GM19324 (cell line): Measurements from ENCODE around the gene CENPF.
"Not testable (repeated sequence)": the region's sequence is repeated elsewhere in the genome, so short reads cannot be mapped to it uniquely, and the experiment has no call there.

ENCODE experiments used
- ATAC-seq: cut with Tn5 transposase; IDR thresholded peaks from one replicate; pipeline ENCODE4 v1.9.1; 2021; ENCODE audit warnings: mild to moderate bottlenecking, moderate library complexity; ENCODE audit not compliant: unreplicated experiment, low FRiP score

Gene CENPF, protein sequence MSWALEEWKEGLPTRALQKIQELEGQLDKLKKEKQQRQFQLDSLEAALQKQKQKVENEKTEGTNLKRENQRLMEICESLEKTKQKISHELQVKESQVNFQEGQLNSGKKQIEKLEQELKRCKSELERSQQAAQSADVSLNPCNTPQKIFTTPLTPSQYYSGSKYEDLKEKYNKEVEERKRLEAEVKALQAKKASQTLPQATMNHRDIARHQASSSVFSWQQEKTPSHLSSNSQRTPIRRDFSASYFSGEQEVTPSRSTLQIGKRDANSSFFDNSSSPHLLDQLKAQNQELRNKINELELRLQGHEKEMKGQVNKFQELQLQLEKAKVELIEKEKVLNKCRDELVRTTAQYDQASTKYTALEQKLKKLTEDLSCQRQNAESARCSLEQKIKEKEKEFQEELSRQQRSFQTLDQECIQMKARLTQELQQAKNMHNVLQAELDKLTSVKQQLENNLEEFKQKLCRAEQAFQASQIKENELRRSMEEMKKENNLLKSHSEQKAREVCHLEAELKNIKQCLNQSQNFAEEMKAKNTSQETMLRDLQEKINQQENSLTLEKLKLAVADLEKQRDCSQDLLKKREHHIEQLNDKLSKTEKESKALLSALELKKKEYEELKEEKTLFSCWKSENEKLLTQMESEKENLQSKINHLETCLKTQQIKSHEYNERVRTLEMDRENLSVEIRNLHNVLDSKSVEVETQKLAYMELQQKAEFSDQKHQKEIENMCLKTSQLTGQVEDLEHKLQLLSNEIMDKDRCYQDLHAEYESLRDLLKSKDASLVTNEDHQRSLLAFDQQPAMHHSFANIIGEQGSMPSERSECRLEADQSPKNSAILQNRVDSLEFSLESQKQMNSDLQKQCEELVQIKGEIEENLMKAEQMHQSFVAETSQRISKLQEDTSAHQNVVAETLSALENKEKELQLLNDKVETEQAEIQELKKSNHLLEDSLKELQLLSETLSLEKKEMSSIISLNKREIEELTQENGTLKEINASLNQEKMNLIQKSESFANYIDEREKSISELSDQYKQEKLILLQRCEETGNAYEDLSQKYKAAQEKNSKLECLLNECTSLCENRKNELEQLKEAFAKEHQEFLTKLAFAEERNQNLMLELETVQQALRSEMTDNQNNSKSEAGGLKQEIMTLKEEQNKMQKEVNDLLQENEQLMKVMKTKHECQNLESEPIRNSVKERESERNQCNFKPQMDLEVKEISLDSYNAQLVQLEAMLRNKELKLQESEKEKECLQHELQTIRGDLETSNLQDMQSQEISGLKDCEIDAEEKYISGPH (N-terminal part only)

DNA sequence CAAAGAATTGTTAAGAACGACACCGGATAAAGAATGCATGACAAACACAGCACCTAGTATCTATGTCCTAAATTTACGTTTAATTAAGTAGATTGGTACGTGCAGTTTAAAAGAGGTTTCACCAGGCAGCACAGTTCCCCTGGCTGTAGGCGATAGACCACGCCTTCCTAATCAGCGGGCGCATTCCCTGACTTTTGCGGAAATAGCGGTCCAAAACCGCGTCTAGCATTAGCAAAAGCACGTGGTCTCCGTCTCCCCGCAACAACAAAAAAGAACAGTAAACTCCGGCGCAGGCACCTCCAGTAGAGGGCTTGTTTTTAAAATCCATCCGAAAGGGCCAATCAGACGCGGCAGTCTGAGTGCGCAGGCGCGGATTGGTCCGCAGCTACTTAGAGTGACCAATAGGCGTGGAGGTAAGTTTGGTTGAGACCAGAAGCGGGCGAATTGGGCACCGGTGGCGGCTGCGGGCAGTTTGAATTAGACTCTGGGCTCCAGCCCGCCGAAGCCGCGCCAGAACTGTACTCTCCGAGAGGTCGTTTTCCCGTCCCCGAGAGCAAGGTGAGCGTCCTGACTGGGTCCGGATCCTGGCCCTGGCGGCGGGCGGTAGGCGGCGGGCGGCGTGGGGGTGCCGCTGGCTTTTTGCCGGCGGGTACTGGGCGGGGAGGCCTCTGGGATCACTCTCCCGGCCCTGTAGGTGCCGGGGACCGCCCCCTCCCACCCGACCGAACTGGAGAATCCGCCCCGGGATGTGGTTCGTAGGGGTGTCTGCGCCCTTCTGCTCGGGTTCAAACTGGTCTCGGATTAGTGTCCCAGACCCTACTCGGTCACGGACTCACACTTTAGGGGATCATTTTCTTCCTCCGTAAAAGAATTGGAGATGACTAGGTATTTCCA is at the start of gene CENPF:
Gene CENPF, plus strand, starts transcription at position 432 of the 894 bp plus-strand sequence. CDS start 10,560 bp downstream, outside the sequence.
- ATAC-seq, result peak; percentile 100

DNA sequence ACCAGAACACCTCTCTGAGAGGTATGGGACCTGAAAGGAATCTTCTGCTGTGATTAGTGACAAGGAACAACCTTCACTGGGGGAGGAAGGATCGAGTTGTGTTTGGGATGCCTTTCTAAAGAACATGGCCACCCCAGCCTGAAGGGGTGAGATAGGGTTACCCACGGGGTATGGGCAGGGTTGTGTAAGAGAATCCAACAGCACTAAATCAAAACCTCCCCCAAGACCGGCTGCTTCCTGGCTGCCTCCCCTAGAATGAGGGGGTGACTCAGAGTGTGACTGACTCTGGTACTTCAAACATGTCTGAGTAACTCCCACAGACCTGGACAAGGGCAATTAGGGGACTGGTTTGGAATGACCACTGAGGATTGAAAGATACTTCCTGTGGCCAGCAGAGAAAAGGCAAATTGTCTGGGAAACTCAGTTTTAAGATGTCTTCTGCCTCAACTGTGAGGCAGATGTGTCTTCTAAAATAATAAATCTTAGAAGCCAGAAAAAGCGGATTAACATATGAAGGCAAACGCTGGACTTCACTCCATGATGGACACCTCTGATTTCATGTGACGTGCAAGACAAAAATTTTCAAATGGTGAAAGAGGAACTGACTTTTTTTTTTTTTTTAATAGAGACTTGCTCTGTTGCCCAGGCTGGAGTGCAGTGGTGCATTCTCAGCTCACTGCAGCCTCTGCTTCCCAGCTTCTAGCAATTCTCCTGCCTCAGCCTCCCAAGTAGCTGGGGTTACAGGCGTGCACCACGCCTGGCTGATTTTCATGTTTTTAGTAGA is 44.9 kb upstream of the CENPF start:
- ATAC-seq, result no peak

DNA sequence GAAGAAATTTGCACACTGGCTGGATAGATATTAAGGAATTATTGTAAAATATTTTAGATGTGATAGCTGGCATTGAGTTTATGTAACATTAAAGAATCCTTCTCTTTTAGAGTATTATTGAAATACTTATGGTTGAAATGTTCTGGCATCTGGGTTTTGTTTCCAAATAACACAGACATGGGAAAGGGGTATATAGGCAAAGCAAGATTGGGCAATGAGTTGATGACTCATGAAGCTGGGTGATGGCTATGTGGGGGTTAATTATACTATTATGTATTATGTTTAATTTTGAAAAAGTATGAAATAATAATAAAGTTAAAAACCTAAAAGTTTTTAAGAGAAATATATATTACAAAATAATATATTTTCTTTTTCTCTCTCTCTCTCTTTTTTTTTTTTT is 39.1 kb upstream of the CENPF start:
- ATAC-seq, result no peak

DNA sequence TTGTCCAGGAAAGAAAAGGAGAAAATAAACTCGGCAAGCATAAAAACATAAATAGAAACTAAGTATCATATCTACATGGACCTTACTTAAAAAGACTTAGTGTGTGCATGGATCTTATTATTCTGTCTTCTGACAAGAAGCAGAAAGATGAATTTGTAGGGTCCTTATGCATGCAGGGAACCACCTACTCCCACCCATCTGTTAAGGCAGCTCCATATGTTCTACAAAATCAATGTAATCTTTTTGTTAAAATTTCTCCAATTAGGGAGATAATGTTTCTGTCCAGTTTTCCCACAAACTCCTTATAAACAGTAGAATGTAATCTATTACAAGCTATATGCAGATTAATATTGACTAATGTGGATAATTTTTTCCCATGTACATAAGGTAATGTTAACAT is 37.7 kb upstream of the CENPF start:
- no peak for ATAC-seq

DNA sequence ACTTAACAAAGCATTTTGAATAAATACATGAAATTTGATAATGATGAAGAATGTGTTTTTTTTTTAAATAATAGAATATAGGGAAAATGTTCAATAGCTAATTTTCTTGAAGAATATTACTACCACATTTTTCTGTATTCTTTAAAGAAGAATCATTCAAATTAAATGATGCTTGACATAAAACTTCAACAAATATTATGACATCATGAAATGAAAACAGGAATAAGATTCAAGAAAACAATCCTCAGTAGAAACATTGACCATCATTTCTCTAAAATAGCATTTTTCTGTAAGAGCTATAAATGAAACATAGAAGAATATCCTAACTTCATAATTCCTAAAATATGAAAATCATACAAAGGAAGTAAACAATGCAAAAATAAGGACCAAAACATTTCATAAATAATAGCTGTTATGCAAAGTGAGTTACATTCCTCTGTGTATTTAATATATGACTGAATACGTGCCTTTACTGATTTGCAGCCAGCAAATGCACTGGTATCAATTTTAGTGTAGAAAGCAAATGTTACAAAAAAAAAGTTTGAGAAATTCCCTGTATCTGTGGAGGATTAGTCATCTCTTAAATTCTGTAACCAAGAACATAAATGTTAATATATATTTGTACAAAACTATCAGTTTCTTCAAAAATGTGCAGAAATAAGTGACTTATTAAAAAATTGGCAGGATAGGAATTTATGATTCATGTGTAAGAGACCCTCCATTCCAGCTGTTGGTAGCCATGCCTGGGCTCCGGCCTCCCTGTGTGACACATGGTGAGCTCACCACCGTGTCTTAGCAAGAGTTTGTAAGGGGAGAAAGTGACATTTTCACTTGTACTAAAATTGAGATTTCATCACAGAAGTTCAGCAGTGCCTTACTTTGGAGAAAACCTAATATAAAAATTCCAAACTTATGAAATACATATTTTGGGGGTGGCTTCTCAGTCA is 36.6 kb upstream of the CENPF start:
- no peak for ATAC-seq

DNA sequence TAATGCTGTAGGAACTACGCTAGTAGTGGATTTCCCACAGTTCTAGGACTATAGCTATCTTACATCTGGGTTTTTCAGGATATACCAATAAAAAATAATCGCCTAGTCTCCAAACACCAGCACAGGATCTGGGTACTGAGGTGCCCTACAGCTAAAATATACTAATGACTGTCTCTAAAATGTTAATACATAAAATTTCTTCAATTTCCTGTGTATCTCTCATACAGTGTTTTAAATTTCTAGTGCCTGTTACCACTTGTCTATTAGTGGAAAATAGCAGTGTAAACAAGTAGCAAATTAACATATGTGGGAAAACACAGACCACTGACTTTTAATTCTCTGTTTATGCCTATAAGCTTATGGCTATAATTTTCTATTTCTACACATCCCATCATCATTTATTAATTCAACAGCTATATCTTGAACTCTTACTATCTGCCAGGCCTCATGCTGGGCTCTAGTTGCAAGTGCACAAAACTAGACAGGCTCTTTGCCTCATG is 35.5 kb upstream of the CENPF start:
- ATAC-seq, result no peak

DNA sequence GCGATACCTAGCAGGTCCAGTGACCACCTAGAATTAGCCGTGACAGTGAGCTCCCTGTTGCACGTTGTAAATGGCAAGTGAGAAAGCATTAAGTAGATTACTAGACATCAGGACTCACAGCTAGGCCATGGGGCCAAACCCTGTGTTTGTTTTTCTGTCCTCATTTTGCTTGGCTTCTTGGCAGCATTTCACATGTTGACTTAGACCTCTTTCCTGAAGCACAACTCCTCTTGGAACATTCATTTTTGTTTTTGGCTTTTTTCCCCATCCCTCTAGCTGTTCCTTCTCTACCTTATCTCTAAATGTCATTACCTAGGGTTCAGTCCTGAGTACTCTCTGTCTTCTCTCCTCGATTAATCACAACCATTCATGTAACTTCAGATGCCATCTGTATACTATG is 34.7 kb upstream of the CENPF start:
- no peak for ATAC-seq

DNA sequence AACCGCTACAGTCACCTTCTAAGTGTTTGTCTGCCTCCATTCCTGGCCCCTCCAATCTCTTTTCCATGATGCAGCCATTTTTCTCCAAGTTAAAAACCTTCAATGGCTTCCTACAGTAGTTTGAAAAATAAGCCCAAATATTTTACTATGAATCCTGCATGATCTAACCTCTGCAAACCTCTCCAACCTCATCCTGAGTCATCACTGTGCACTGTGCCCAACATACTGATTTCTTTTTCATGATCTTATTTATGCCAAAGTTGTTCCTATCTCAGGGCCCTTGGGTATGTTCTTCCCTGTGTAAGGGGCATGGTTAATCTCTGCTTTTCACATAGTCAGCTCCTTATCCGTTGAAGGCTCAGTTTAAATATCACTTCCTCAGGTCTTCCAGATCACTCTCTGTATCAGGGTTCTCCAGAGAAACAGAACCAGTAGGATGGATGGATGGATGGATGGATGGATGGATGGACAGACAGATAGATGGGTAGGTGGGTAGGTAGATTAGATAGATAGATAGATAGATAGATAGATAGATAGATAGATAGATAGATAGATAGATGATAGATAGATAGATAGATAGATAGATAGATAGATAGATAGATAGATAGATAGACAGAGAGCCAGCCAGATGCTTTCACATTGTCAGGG is 33.5 kb upstream of the CENPF start:
- no peak for ATAC-seq

DNA sequence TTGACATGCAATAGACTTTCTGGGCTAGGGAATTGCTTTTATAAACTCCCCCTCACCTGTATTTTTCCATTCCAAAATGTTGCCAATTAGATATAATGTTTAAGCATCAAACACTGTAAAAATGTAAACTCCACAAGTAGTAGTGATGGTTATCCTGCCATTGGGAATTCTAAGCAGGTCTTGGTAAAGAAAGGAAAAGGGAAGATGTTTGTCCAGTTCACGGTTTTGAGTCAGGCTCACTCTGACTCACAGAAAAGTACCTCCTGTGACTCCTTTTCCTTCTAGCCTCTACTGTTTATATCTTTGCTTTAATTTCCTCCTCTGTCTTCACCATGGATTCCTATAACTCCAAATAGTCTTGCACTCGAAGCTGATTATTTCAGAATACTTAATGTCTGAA is 32.6 kb upstream of the CENPF start:
- no peak for ATAC-seq

DNA sequence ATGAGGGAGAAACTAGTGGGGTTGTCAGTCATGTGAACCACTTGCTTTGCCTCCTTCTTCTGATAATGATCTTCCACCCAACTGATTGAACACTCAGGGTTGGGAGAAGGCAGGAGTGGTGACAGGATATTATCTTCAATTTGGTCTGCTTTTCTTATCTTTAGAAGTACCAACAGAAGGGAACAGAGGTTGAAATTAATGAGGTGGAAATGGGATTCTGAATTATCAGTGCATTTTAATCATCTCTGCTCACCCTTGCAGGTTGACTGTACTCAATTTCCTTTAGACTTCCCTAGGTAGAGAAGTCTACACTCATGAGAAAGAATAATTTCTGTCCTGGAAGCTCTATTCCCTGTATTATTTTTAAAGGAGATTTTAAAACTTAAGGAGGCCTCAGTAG is 31.7 kb upstream of the CENPF start:
- no peak for ATAC-seq

DNA sequence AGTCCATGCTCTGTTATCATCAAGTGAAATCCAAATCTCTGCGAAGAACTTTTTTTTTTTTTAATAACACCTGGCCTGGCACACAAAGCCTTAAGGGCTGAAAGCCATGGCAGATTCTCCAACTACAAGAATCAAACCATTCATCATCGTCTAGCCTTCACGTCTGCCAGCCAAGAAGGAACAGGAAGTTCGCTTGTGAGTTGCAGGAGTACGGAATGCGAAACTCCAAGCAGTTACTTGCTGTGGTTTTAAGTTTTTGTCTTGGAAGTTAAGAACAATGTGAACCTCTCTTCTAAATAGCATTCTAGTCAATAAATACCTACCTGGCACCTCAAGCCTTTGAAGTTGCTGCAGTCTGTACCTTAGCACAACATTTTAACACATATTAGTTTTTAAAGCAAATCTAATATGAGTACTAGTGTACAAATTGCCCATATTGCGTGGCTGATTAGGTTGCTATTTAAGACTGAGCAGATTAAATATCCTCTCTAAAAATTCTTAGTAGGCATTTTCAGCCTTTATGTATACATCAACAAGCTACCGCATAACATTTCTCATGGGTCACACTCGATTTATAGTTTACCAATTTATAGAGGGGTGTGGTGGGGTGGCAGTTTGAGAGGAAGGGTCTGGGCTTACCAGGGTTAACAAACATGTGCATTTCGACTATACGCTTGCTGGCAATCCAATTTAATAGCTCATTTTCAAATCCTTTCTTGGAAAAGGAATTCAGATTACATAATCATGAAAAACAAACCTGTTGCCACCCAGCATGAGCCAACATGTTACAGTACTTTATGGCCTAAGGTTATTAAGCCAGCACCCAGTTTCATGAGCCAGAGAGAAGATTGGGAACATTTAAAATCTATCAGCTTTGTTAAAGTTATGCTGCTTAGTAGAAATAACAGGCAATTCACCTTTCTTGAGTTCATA is 29.3 kb upstream of the CENPF start:
- ATAC-seq, result no peak

DNA sequence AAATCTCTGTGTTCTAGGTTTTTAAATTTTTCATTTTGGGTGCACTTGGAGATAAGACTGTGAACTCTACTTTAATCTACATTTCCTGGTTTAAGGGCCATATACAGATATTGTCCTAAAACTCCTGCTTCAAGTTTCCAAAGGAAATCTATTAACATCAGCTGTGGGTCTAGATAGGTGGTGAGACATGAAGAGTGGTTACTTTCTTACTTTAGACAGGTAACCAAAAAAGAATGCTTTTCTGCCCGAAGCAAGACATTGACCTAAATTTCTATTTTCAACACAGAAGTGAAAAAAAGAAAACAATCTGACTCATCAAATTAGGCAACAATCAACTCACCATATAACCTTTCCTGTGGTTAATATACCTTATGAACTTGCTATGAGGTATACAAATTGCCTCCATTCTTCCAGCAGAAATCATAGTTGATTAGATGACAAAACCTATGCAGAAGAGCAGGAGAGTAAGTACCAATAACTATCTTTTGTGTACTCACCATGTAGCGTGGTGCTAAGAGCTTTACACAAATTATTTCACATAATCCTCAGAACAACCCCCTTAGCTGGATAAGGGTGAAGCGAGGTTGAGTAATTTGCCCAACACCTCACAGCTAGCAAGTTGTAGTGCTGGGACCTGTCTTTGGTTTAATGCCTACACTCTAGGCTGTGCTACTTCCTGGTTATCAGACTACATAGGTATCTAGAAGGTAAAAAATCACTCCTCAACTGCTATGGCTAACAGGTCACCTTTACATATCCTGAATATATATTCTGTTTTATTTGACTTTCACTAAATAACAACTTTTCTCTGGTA is 28.2 kb upstream of the CENPF start:
- no peak for ATAC-seq

DNA sequence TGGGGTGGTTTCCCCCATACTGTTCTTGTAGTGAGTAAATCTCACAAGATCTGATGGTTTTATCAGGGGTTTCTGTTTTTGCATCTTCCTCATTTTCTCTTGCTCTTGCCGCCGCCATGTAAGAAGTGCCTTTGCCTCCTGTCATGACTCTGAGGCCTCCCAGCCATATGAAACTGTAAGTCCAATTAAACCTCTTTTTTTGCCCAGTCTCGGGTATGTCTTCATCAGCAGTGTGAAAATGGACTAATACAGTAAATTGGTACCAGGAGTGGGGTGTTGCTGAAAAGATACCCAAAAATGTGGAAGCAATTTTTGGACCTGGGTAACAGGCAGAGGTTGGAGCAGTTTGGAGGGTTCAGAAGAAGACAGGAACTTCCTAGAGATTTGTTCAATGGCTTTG is 26.9 kb upstream of the CENPF start:
- ATAC-seq, result not testable (repeated sequence)

DNA sequence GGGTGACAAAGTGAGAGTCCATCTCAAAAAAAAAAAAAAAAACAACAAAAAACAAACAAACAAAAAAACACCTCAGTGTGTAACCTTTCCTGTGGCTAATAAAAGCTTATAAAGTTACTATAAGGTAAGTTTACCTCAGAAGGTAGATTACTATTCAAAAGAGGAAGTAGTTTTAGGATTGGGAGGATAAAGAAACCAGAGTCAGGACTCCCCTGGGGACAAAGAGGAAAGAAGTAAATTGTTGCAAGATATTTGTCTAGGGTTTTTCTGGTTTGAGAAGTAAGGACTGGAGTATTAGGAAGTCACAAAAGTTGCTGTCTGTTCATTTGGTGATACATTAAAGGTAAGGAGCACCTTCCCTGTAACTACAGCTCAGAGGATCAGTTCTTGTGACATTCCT is 23.8 kb upstream of the CENPF start:
- no peak for ATAC-seq

DNA sequence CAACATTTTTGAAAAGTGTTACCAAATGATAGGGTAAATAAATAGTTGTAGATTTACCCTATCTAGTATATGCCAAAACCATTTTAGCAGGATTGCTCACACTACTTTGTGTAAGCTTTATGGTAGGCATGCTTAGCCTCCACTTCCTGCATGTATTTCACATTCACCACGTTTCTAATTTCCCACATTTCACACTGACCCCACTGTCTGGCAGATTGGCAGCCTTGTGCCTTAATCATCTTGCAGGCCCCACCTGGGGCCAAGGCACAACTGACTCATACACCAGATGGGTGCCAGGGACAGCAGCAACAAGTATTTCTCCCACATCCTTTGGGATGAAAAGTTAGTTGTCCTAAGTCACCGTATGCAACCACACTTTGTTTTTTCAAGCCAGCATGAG is 21.2 kb upstream of the CENPF start:
- no peak for ATAC-seq
